Measurements from ENCODE around the gene GNAI3.

GNAI3 gene

GRCh38 chr1:109527098-109527811 is 21.2 kb upstream of the GNAI3 start:
- DNase-seq, result no peak

DNA sequence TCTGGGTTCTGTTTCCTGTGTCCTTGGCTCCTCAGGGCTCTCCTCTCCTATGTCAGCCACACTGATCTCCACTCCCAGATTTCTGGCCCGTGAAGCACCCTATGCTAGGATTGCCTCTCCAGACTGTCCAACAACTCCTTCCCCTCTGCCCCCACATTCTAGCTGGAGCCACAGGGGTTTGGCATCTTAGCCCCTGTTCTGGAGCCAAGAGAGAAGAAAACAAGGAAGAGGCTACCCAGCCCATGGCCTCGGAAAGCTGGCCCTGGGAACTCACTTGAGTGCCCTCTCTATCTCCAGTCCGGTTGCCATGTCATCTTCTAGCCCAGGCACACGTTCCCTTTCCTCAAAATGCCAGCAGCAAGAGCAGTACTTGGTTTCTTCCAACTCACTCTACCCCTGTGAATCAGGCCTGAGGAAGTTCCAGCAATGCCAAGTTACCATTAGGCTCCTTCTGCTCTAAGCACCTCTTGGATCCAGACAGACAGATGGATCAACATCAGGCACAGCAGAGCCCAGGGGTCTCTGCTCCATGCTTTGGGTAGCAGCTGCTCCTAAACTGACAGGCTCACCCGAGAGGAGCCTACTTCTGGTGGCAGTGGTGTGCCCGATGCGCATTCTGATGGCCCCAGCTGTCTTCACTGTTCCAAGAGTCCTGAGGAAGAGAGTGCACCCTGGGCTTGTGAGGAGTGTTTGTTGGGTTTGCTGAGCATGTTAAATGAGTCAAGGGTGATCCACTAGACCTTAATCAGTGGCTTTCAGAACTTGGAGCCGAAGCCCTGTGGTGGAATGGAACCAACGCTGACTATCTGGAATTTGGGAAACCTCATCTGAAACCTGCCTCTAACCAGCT is 20.3 kb upstream of the GNAI3 start:
- peak; percentile 60 for DNase-seq

GRCh38 chr1:109528712-109529111 is 19.7 kb upstream of the GNAI3 start:
- no peak for DNase-seq

DNA sequence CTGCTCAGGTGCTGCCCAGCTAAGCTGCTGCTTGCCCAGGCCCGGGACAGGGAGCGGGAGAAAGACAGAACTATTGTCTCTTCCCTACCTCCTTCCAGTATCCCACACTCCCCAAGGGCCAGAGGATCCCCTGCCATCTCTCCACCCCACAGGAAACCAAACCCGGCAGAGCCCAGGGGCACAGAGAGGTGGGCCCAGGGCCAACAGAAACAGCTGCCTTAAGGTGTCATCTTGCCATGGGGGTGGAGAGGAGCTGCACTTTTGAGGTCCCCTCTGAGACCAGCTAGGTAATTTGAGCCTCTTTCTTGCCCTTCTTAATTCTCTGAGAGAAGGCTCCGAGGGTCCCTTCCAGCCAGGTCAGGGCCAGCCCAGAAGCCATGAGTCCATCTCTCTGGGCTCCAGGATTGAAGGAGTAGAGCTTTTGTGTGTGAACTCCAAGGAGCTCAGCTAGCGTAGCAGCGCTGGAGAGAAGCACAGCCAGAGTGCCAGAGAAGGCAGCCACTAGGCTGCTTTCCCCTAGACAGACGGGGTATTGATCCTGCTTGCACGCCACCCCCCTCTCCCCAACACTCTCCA is 18.4 kb upstream of the GNAI3 start:
- peak; percentile 53 for DNase-seq

GRCh38 chr1:109530457-109531087 is 17.8 kb upstream of the GNAI3 start:
- DNase-seq, result peak; percentile 91

DNA sequence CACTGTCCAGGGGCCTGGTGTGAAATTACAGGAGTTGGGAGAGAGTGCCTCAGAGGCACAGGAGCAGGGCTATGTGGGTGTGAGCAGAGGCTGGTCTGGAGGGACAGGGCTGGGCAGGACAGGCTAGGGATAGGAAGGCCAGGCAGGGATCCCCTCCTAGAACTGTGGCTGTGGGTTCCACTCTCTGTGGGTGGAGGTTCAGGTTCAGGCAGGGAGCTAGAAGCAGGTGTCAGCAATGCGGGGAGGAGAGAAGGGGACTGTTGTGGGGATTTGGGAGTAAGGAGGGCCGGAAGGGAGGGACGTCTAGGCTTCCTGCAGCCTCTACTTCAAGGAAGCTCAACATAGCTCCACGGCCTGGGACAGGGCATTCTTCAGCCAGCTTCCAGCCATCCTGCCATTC is 17.0 kb upstream of the GNAI3 start:
- DNase-seq, result no peak

GRCh38 chr1:109531826-109532364 is 16.5 kb upstream of the GNAI3 start:
- DNase-seq, result no peak

GRCh38 chr1:109532365-109533136 is 15.9 kb upstream of the GNAI3 start:
- peak; percentile 91 for DNase-seq

DNA sequence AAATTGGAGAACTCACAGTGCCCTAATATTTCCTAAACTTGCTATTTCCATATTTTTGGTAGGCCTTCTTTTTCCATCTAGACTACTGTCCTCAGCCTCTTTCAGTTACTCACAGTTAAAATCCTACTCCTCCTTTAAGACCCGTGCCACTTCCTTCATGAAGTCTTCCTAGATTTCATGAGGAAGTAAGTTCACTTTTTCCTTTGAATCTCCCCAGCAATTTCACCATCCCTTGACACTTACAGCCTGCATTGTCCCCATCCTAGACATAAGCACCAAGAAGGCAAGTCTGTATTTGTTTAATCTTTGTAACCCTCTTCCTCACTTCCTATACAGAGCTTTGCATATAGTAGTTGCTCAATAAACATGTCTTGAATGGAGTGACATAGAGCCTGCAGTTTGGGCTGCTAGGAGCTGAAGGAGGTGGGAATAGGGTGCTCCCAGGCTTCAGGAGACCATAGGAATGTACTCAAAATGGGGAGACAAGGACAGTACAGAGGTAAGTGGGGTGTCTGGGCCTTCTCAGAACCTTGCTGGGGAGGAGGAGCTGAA is 14.0 kb upstream of the GNAI3 start:
- no peak for DNase-seq

DNA sequence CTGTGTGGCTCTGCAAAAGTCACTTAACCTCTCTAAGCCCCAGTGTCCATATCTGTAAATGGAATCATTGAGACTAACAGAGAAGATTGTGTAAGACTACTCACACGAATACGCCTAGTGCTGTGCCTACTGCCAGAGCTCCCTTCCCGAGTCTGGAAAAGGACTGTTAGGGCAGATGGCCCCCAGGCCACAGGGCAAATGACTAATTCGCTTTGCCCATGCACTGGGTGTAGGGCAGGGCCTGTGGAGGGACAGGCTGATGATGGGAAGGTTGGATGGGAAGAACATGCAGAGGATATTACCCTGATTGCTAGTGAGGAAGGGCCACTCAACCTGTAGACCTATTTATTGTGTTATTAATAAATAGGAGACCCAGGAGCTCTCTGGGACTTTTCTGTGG is 12.9 kb upstream of the GNAI3 start:
- no peak for DNase-seq

- DNase-seq, result peak; percentile 79
Measured at GRCh38 chr1:109535971-109536491, 12.4 kb upstream of the GNAI3 start.

- DNase-seq, result no peak
Measured at GRCh38 chr1:109537450-109538178, 10.8 kb upstream of the GNAI3 start.

GRCh38 chr1:109538827-109539555 is 9.4 kb upstream of the GNAI3 start:
- DNase-seq, result no peak

GRCh38 chr1:109539676-109540075 is 8.7 kb upstream of the GNAI3 start, which contains the start of gene GPR61:
GPR61 (plus strand) TSS chr1:109539872; CDS start chr1:109543023, 3,151 bp downstream.
- DNase-seq, result no peak

DNA sequence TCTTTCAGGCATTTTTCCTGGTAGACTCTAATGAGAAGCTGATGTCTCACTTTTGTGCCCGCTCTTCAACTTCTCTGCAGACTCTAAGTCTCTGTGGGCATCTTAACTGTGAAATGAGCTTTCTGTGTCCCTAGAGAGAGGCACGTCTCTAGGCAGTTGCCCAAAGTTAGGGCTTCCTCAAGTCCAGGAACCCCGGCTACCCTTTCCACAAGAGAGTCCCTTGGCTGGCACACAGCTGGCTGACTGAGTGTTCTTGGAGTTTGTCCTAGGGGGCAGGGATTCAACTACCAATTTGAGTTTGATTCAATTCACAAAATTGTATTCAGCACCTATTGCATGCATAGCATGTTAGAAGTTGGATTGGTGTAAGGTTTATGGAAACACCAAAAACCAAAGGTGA is 7.3 kb upstream of the GNAI3 start:
- DNase-seq, result no peak

GRCh38 chr1:109542657-109543056 is 5.8 kb upstream of the GNAI3 start:
- no peak for DNase-seq

- DNase-seq, result no peak
Measured at GRCh38 chr1:109543283-109543987, 5.0 kb upstream of the GNAI3 start.

DNA sequence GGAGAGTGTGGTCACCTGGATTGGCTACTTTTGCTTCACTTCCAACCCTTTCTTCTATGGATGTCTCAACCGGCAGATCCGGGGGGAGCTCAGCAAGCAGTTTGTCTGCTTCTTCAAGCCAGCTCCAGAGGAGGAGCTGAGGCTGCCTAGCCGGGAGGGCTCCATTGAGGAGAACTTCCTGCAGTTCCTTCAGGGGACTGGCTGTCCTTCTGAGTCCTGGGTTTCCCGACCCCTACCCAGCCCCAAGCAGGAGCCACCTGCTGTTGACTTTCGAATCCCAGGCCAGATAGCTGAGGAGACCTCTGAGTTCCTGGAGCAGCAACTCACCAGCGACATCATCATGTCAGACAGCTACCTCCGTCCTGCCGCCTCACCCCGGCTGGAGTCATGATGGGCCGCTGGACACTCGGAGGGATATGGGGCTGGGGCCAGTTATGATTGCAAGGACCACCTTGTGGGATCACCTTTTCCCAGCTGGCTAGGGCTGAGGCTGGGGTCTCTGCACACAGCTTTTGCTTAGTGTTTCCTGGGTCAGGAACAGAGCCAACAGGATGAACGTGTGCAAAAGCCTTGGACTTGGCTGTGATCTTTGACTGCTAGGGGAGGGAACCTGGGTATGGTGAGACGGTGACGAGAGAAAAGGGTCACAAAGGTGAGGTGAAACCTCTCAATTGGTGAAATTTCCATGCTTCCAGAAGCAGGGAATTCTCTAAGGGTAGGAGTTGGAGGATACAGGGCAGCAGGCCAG is 4.3 kb upstream of the GNAI3 start:
- DNase-seq, result no peak

All from NCI-H1694 (cell line).